Neural progenitor cell (in vitro differentiated cells): ENCODE data around the gene FRG2C. TPM values are rescaled to one million over a fixed set of nuclear protein-coding genes. Genes with fewer than 3 reads are reported as not detected.
"Not testable (repeated sequence)": the region's sequence is repeated elsewhere in the genome, so short reads cannot be mapped to it uniquely, and the experiment has no call there.

Source experiments
- DNase-seq: peaks from one replicate; pipeline ENCODE4 v3.0.0-alpha.2; 2016; ENCODE audit warnings: low spot score
- H2AFZ ChIP-seq: fragments of 200-600 bp; sonication (generic); replicated peaks from 2 replicates; pipeline ENCODE4 v1.6.1; 2016; ENCODE audit warnings: antibody characterized with exemption
- H3F3A ChIP-seq: fragments of 200-600 bp; sonication (generic); 2 replicates; pipeline ENCODE4 v1.6.1; 2016; ENCODE audit warnings: antibody characterized with exemption, low read depth
- H3K27ac ChIP-seq: fragments of 200-600 bp; sonication (generic); 2 replicates; pipeline ENCODE4 v1.5.1; 2016; ENCODE audit warnings: mild to moderate bottlenecking
- H3K27me3 ChIP-seq: fragments of 200-600 bp; sonication (generic); 2 replicates; pipeline ENCODE4 v1.6.1; 2016; ENCODE audit warnings: mild to moderate bottlenecking, moderate library complexity
- H3K36me3 ChIP-seq: fragments of 200-600 bp; sonication (generic); 2 replicates; pipeline ENCODE4 v1.5.1; 2016
- H3K4me1 ChIP-seq: fragments of 200-600 bp; sonication (generic); 2 replicates; pipeline ENCODE4 v1.6.1; 2016; ENCODE audit warnings: mixed run types
- H3K4me2 ChIP-seq: fragments of 200-600 bp; sonication (generic); 2 replicates; pipeline ENCODE4 v1.6.1; 2016
- H3K4me3 ChIP-seq: fragments of 200-600 bp; sonication (generic); 2 replicates; pipeline ENCODE4 v1.5.1; 2016
- H3K79me2 ChIP-seq: fragments of 200-600 bp; sonication (generic); 2 replicates; pipeline ENCODE4 v1.6.1; 2016; ENCODE audit warnings: low read depth
- H3K9ac ChIP-seq: fragments of 200-600 bp; sonication (generic); 2 replicates; pipeline ENCODE4 v1.6.1; 2016
- H3K9me3 ChIP-seq: fragments of 200-600 bp; sonication (generic); 2 replicates; pipeline ENCODE4 v1.5.1; 2016; ENCODE audit warnings: low read depth
- H4K20me1 ChIP-seq: fragments of 200-600 bp; sonication (generic); 2 replicates; pipeline ENCODE4 v1.6.1; 2016; ENCODE audit warnings: low read depth
- H3K27ac Mint-ChIP-seq: 3 replicates; pipeline ENCODE4 v1.8.0; 2021; ENCODE audit warnings: mixed read lengths
- H3K27me3 Mint-ChIP-seq: 2 replicates; pipeline ENCODE4 v1.8.0; 2022; ENCODE audit warnings: low read depth, mild to moderate bottlenecking, inconsistent platforms, moderate library complexity, mixed read lengths; ENCODE audit not compliant: insufficient read depth
- H3K36me3 Mint-ChIP-seq: 3 replicates; pipeline ENCODE4 v1.8.0; 2021; ENCODE audit warnings: mixed read lengths
- H3K4me1 Mint-ChIP-seq: 3 replicates; pipeline ENCODE4 v1.8.0; 2021; ENCODE audit warnings: mixed read lengths
- H3K4me3 Mint-ChIP-seq: 3 replicates; pipeline ENCODE4 v1.8.0; 2021; ENCODE audit warnings: mild to moderate bottlenecking, moderate library complexity, mixed read lengths
- H3K9me3 Mint-ChIP-seq: 3 replicates; pipeline ENCODE4 v1.8.0; 2020; ENCODE audit warnings: mixed read lengths
- CTCF ChIP-seq: fragments of 200-600 bp; sonication (generic); IDR thresholded peaks from 2 replicates; pipeline ENCODE4 v1.5.1; 2017; ENCODE audit warnings: antibody characterized with exemption, mild to moderate bottlenecking
- total RNA-seq: library from RNA; depleted of rRNA; stranded (reverse); fragments of >200 nt; gene quantifications from 2 replicates; pipeline ENCODE4 v1.2.3, GENCODE V29; 2015; ENCODE audit warnings: low replicate concordance

The FRG2C gene
- not detected in 2 replicates for total RNA-seq

GRCh38 chr3:75664028-75664427 is at the start of gene FRG2C:
TSS of gene FRG2C (plus strand) at chr3:75664328. CDS start at chr3:75664380, 52 bp downstream.
- H3K9me3 ChIP-seq, H4K20me1 ChIP-seq, H3K27ac Mint-ChIP-seq, H3K36me3 Mint-ChIP-seq, H3K27ac ChIP-seq, H3F3A ChIP-seq, H3K4me1 Mint-ChIP-seq, H3K9ac ChIP-seq, H3K36me3 ChIP-seq, H2AFZ ChIP-seq, H3K4me3 ChIP-seq, H3K4me1 ChIP-seq, H3K4me2 ChIP-seq, DNase-seq, H3K4me3 Mint-ChIP-seq, H3K79me2 ChIP-seq: not testable (repeated sequence)
- H3K9me3 Mint-ChIP-seq, result peaks cover 25% of the 10 kb centered on the region
- H3K27me3 Mint-ChIP-seq, result peaks cover 39% of the 10 kb centered on the region
- H3K27me3 ChIP-seq, result peaks cover 85% of the 10 kb centered on the region

- H3K27me3 Mint-ChIP-seq, result peaks cover 14% of the 10 kb centered on the region
- H3K36me3 Mint-ChIP-seq, H3K9me3 ChIP-seq, H3K4me1 ChIP-seq, H3K4me1 Mint-ChIP-seq, H3K79me2 ChIP-seq, H3F3A ChIP-seq, H3K27ac Mint-ChIP-seq, H3K36me3 ChIP-seq, H3K9me3 Mint-ChIP-seq, H3K9ac ChIP-seq, H4K20me1 ChIP-seq, H3K27ac ChIP-seq: not testable (repeated sequence)
- DNase-seq, result peak; percentile 87
- peak overlapping the region; percentile 60 for H3K4me3 ChIP-seq
- H3K27me3 ChIP-seq, result peaks cover 29% of the 10 kb centered on the region
- peak overlapping the region; percentile 80 for H3K4me3 Mint-ChIP-seq
- H3K4me2 ChIP-seq, result peak overlapping the region; percentile 84
- peak overlapping the region; percentile 96 for H2AFZ ChIP-seq
Observed at GRCh38 chr3:75618666-75619305, 45.3 kb upstream of the FRG2C start.

- TF ChIP-seq CTCF, result peak; percentile 26
- not testable (repeated sequence) for H3K79me2 ChIP-seq, H3K36me3 Mint-ChIP-seq, H3K9me3 Mint-ChIP-seq, H3K27ac ChIP-seq, H3K4me1 ChIP-seq, H3F3A ChIP-seq, H3K9me3 ChIP-seq, H3K4me1 Mint-ChIP-seq, H3K9ac ChIP-seq, H3K36me3 ChIP-seq, H4K20me1 ChIP-seq, H3K27ac Mint-ChIP-seq
- peak; percentile 65 for DNase-seq
- Mint-ChIP-seq H3K27me3 (peaks cover 11% of the 10 kb centered on the region), H3K4me3 (peak overlapping the region; percentile 86)
- peak overlapping the region; percentile 60 for H3K4me3 ChIP-seq
- peaks cover 29% of the 10 kb centered on the region for H3K27me3 ChIP-seq
- peak overlapping the region; percentile 96 for H2AFZ ChIP-seq
- peak overlapping the region; percentile 84 for H3K4me2 ChIP-seq
Observed at GRCh38 chr3:75619481-75620031, 44.6 kb upstream of the FRG2C start.

GRCh38 chr3:75621772-75622171 is 42.4 kb upstream of the FRG2C start:
- H3K4me1 ChIP-seq, H2AFZ ChIP-seq, H3K9me3 ChIP-seq, H3K36me3 Mint-ChIP-seq, H3K4me2 ChIP-seq, H3K9ac ChIP-seq, H3K79me2 ChIP-seq, H3K4me1 Mint-ChIP-seq, H3K4me3 Mint-ChIP-seq, H3K27me3 Mint-ChIP-seq, H3K27ac ChIP-seq, H3K4me3 ChIP-seq, DNase-seq, H3K36me3 ChIP-seq, H3K9me3 Mint-ChIP-seq, H3K27ac Mint-ChIP-seq, H3F3A ChIP-seq, H4K20me1 ChIP-seq: not testable (repeated sequence)
- H3K27me3 ChIP-seq, result peaks cover 29% of the 10 kb centered on the region

- not testable (repeated sequence) for H3K9me3 ChIP-seq, H3K79me2 ChIP-seq, H3K4me1 Mint-ChIP-seq, H3K27ac ChIP-seq, H3K4me3 Mint-ChIP-seq, H3K4me1 ChIP-seq, H3K9ac ChIP-seq, H3K9me3 Mint-ChIP-seq, H2AFZ ChIP-seq, H3F3A ChIP-seq, H3K4me3 ChIP-seq, H3K36me3 Mint-ChIP-seq, H3K27ac Mint-ChIP-seq, H3K4me2 ChIP-seq, H3K27me3 Mint-ChIP-seq, H4K20me1 ChIP-seq, H3K36me3 ChIP-seq, DNase-seq
- peaks cover 21% of the 10 kb centered on the region for H3K27me3 ChIP-seq
Observed at GRCh38 chr3:75623656-75624055, 40.5 kb upstream of the FRG2C start.

- not testable (repeated sequence) for H3K27me3 ChIP-seq, DNase-seq, H3F3A ChIP-seq, H3K36me3 Mint-ChIP-seq, H3K4me2 ChIP-seq, H2AFZ ChIP-seq, H3K9me3 Mint-ChIP-seq, H3K79me2 ChIP-seq, H3K4me3 Mint-ChIP-seq, H3K4me1 Mint-ChIP-seq, H3K27me3 Mint-ChIP-seq, H4K20me1 ChIP-seq, H3K9ac ChIP-seq, H3K4me1 ChIP-seq, H3K4me3 ChIP-seq, H3K27ac ChIP-seq, H3K9me3 ChIP-seq, H3K27ac Mint-ChIP-seq, H3K36me3 ChIP-seq
Observed at GRCh38 chr3:75630887-75631535, 33.1 kb upstream of the FRG2C start.
